DND-41 (cell line): ENCODE results near the gene NR1D2.

Source experiments
- CTCF ChIP-seq: IDR thresholded peaks from 2 replicates; pipeline ENCODE4 v1.5.1; 2012; ENCODE audit warnings: borderline replicate concordance, low read length, moderate library complexity, mild to moderate bottlenecking; ENCODE audit not compliant: poor library complexity, severe bottlenecking; ENCODE audit errors: extremely low read depth
- EZH2 ChIP-seq: IDR thresholded peaks from 3 replicates; pipeline ENCODE4 v1.6.1; 2012; ENCODE audit warnings: borderline replicate concordance, low read depth, mild to moderate bottlenecking, moderate library complexity, low read length, inconsistent platforms; ENCODE audit not compliant: severe bottlenecking

- no peak for TF ChIP-seq CTCF
- no peak for TF ChIP-seq EZH2
These were observed 3.6 kb upstream of the NR1D2 start for GRCh38 chr3:23941440-23941839.
